SU-DHL-6 (cell line): ENCODE measurements around the gene CEP20.

ENCODE experiments used
- H2AFZ ChIP-seq: fragments of 200-600 bp; sonication (generic); 2 replicates; pipeline ENCODE4 v1.6.1; 2014; ENCODE audit warnings: low read depth, mild to moderate bottlenecking, moderate library complexity, mixed read lengths, antibody characterized with exemption, low read length; ENCODE audit not compliant: severe bottlenecking
- H3F3A ChIP-seq: fragments of 200-600 bp; shearing (Covaris generic); 2 replicates; pipeline ENCODE4 v1.6.0; 2016; ENCODE audit warnings: antibody characterized with exemption, mild to moderate bottlenecking; ENCODE audit not compliant: insufficient read depth
- H3K27ac ChIP-seq: fragments of 200-600 bp; sonication (generic); 2 replicates; pipeline ENCODE4 v1.5.1; 2016; ENCODE audit warnings: low read depth, mild to moderate bottlenecking, low read length, moderate library complexity, mixed read lengths
- H3K27me3 ChIP-seq: fragments of 200-600 bp; sonication (generic), shearing (Covaris generic); 2 replicates; pipeline ENCODE4 v1.6.0; 2014; ENCODE audit warnings: mild to moderate bottlenecking, low read length
- H3K36me3 ChIP-seq: fragments of 200-600 bp; sonication (generic); 2 replicates; pipeline ENCODE4 v1.6.1; 2014; ENCODE audit warnings: mild to moderate bottlenecking, low read length, mixed read lengths
- H3K4me2 ChIP-seq: fragments of 300-600, 200-600 bp; shearing (Covaris generic), sonication (generic); 2 replicates; pipeline ENCODE4 v1.6.0; 2014; ENCODE audit warnings: low read length, low read depth, mild to moderate bottlenecking; ENCODE audit not compliant: poor library complexity, severe bottlenecking
- H3K4me3 ChIP-seq: fragments of 200-600 bp; sonication (generic); 2 replicates; pipeline ENCODE4 v1.5.1; 2014; ENCODE audit warnings: antibody characterized with exemption, low read length, mild to moderate bottlenecking, mixed read lengths; ENCODE audit not compliant: insufficient read depth, poor library complexity, severe bottlenecking
- H3K79me2 ChIP-seq: fragments of 200-600 bp; sonication (generic); 2 replicates; pipeline ENCODE4 v1.6.1; 2014; ENCODE audit warnings: mild to moderate bottlenecking, low read length, moderate library complexity; ENCODE audit not compliant: insufficient read depth
- H3K9ac ChIP-seq: fragments of 200-600 bp; sonication (generic); 2 replicates; pipeline ENCODE4 v1.7.0; 2014; ENCODE audit warnings: mild to moderate bottlenecking, low read length
- H3K9me2 ChIP-seq: fragments of 200-600 bp; sonication (generic); replicated peaks from 2 replicates; pipeline ENCODE4 v1.6.1; 2014; ENCODE audit warnings: low read length; ENCODE audit not compliant: insufficient read depth
- H3K9me3 ChIP-seq: fragments of 200-600 bp; sonication (generic); 2 replicates; pipeline ENCODE4 v1.6.1; 2014; ENCODE audit warnings: low read length, mixed read lengths; ENCODE audit not compliant: insufficient read depth
- H4K20me1 ChIP-seq: fragments of 200-600 bp; sonication (generic); 2 replicates; pipeline ENCODE4 v1.6.1; 2014; ENCODE audit warnings: low read depth, mild to moderate bottlenecking, antibody characterized with exemption, low read length, moderate library complexity, mixed read lengths
- EZH2phosphoT487 ChIP-seq: fragments of 200-600 bp; sonication (generic), shearing (Covaris generic); conservative IDR thresholded peaks from 2 replicates; pipeline ENCODE4 v1.6.1; 2018; ENCODE audit warnings: mild to moderate bottlenecking, antibody characterized with exemption, low read length, moderate library complexity, mixed read lengths
- TF ChIP-seq, protein P1 (sequence below): fragments of 200-600 bp; sonication (generic); IDR thresholded peaks from one replicate; pipeline ENCODE4 v1.5.1; 2017; ENCODE audit warnings: antibody characterized with exemption, mild to moderate bottlenecking, low read length, moderate library complexity; ENCODE audit not compliant: insufficient read depth, poor library complexity, severe bottlenecking

The CEP20 gene

DNA sequence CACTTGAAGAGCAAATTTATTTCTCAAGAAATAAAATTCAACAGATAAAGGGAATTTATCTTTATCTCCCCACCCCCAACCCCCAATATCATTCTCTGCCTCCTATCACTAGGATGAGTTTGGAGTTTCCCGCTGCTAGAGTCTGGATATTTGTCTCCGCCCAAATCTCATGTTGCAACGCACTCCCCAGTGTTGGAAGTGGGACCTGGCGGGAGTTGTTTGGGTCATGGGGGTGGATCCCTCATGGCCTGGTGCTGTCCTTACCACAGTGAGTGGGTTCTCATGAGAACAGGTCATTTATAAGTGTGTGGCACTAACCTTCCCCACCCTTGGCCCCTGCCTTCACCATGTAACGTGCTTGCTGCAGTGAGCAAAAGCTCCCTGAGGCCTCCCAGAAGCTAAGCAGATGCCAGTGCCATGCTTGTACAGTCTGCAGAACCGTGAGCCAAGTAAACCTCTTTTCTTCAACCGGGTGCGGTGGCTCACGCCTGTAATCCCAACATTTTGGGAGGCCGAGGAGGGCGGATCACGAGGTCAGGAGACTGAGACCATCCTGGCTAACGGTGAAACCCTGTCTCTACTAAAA is 6.5 kb downstream of the CEP20 start:
- no peak overlapping the region for H3K9ac ChIP-seq
- H3K79me2 ChIP-seq: peaks cover 30% of the 10 kb centered on the region
- no peaks in the 10 kb centered on the region for H3F3A ChIP-seq
- no peak overlapping the region for H3K27ac ChIP-seq
- no peak overlapping the region for H2AFZ ChIP-seq
- H3K9me2 ChIP-seq: no peaks in the 10 kb centered on the region
- H3K4me2 ChIP-seq: no peak overlapping the region
- peaks cover 6% of the 10 kb centered on the region; the same call in 1 of the 2 replicates for H3K36me3 ChIP-seq
- H3K4me3 ChIP-seq: no peak overlapping the region
- H4K20me1 ChIP-seq: no peaks in the 10 kb centered on the region
- H3K27me3 ChIP-seq: no peaks in the 10 kb centered on the region
- TF ChIP-seq, protein P1, sequence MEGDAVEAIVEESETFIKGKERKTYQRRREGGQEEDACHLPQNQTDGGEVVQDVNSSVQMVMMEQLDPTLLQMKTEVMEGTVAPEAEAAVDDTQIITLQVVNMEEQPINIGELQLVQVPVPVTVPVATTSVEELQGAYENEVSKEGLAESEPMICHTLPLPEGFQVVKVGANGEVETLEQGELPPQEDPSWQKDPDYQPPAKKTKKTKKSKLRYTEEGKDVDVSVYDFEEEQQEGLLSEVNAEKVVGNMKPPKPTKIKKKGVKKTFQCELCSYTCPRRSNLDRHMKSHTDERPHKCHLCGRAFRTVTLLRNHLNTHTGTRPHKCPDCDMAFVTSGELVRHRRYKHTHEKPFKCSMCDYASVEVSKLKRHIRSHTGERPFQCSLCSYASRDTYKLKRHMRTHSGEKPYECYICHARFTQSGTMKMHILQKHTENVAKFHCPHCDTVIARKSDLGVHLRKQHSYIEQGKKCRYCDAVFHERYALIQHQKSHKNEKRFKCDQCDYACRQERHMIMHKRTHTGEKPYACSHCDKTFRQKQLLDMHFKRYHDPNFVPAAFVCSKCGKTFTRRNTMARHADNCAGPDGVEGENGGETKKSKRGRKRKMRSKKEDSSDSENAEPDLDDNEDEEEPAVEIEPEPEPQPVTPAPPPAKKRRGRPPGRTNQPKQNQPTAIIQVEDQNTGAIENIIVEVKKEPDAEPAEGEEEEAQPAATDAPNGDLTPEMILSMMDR: no peak
- TF ChIP-seq EZH2phosphoT487: no peak
- H3K9me3 ChIP-seq: no peaks in the 10 kb centered on the region

DNA sequence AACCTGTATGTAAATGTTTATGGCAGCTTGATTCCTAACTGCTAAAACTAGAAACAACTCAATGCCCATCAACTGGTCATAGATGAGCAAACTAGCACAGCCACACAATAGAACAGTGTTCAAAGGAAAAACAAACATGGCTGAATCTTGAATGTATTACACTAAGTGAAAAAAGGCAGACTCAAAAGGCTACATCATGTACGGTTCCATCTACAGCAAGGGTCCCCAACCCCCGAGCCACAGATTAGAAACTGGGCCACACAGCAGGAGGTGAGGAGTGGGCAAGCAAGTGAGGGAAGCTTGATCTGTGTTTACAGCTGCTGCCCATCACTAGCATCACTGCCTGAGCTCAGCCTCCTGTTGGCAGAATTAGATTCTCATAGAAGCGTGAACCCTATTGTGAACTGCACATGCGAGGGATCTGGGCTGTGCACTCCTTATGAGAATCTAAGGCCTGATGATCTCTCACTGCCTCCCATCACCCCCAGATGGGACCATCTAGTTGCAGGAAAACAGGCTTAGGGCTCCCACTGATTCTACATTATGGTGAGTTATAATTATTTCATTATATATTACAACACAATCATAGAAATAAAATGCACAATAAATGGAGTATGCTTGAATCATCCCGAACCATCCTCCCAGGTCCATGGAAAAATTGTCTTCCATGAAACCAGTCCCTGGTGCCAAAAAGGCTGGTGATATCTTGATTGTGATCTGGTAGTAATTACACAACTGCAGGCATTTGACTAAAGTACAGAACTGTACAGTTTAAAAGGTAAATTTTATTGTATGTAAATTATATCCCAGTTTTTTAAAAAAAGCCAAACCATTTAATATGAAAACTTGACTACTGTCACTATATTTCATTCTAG is 7.7 kb downstream of the CEP20 start:
- Histone ChIP-seq H3K36me3 (peaks cover 6% of the 10 kb centered on the region; the same call in 1 of the 2 replicates), H3F3A (no peaks in the 10 kb centered on the region)

DNA sequence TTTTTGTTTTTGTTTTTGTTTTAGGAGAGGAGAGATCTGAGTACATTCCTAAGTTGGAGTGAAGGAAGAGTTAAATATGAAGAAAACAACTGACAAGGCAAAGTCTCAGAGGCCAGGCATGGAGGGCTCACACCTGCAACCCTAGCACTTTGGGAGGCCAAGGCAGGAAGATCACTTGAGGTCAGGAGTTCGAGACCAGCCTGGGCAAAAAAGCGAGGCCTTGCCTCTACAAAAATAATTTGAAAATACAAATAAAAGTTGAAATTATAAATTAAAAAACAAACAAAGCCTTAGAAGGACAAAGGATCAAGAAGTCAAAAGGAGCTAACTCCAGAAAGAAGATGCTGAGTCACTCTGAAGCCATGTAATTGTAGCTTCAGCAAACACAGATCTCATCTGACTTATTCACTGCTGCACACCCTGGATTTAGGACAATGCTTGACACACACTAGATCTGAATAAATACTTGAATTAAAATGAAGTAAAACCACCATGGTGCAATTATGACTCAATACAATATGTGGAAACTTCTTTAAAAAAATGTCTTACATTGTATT is 9.1 kb downstream of the CEP20 start:
- no peak for TF ChIP-seq EZH2phosphoT487
- TF ChIP-seq, protein P1: no peak
- H3K4me2 ChIP-seq: no peak overlapping the region
- H3K9me2 ChIP-seq: no peaks in the 10 kb centered on the region
- H3K27me3 ChIP-seq: no peaks in the 10 kb centered on the region
- H3K9ac ChIP-seq: no peak overlapping the region
- no peak overlapping the region for H3K27ac ChIP-seq
- no peak overlapping the region for H2AFZ ChIP-seq
- no peaks in the 10 kb centered on the region for H4K20me1 ChIP-seq
- no peak overlapping the region for H3K4me3 ChIP-seq
- peaks cover 13% of the 10 kb centered on the region; the same call in 1 of the 2 replicates for H3K79me2 ChIP-seq
- no peaks in the 10 kb centered on the region for H3K9me3 ChIP-seq
- no peaks in the 10 kb centered on the region for H3F3A ChIP-seq
- H3K36me3 ChIP-seq: peaks cover 6% of the 10 kb centered on the region; the same call in 1 of the 2 replicates

More for the DNA sequence above, 7.7 kb downstream of the CEP20 start:
- H3K9me2 ChIP-seq: no peaks in the 10 kb centered on the region
- H3K27ac ChIP-seq: no peak overlapping the region
- no peak overlapping the region for H3K9ac ChIP-seq
- H3K4me3 ChIP-seq: no peak overlapping the region
- H3K9me3 ChIP-seq: no peaks in the 10 kb centered on the region
- H2AFZ ChIP-seq: no peak overlapping the region
- TF ChIP-seq EZH2phosphoT487: no peak
- TF ChIP-seq, protein P1: no peak
- no peaks in the 10 kb centered on the region for H3K27me3 ChIP-seq
- H3K79me2 ChIP-seq: peaks cover 18% of the 10 kb centered on the region
- H4K20me1 ChIP-seq: no peaks in the 10 kb centered on the region
- H3K4me2 ChIP-seq: no peak overlapping the region
